Measurements from ENCODE around the gene BSDC1.

DNA sequence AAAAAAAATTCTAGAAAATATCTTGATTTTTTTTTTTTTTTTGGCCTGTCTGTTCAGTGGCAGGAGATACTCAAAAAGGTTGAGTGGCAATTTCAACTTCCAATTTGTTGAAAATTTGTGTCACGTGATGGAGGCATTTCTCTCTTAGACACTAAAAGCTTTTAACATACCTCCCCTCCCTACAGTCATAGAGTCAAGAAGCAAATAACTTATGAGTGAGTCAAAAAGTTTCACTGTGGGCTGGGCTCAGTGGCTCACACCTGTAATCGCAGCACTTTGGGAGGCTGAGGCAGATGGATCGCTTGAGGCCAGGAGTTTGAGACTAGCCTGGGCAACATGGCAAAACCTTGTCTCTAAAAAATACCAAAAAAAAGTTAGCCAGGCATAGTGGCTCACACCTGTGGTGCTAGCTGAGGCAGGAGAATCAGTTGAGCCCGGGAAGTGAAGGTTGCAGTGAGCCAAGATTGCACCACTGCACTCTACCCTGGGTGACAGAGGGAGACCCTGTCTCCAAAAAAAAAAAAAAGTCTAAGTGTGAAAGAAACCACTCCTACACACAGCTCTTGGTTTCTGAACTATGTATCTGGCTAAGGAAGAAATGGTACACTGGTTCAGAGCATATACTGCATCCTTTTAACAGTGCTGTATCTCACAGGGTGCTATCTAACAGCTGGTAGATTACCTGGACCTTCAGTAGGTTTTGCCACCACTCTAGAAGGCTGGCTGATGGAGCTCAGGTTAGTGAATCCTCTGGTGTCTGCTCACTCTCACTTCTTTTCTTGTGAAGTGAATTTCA is 11.6 kb upstream of the BSDC1 start:
- TF ChIP-seq TAF1 (IDR thresholded peaks at IDR 0.05; ENCODE audit: low read depth, low read length) (no peak), POLR2AphosphoS5 (IDR thresholded peaks at IDR 0.05; ENCODE audit: low read depth, low read length) (no peak)
